Keratinocyte (primary cell): ENCODE measurements around the gene ABI1. TPM values are rescaled to one million over a fixed set of nuclear protein-coding genes. Genes with fewer than 3 reads are reported as not detected.
"Not testable (repeated sequence)": the region's sequence is repeated elsewhere in the genome, so short reads cannot be mapped to it uniquely, and the experiment has no call there.

ENCODE experiments used
- DNase-seq: peaks from one replicate; pipeline ENCODE4 v3.0.0-alpha.2; 2011; ENCODE audit warnings: low read depth, missing footprints, low spot score
- FAIRE-seq: peaks from 2 replicates; lab custom pipeline; 2011; peaks lifted over from hg19 to GRCh38; lab: Jason Lieb, UNC
- H2AFZ ChIP-seq: 2 replicates; pipeline ENCODE4 v1.6.0; 2012; ENCODE audit warnings: low read length, control low read depth, inconsistent platforms; ENCODE audit not compliant: control insufficient read depth
- H3K27ac ChIP-seq: 2 replicates; pipeline ENCODE4 v1.5.1; 2011; ENCODE audit warnings: low read length; ENCODE audit not compliant: control insufficient read depth, insufficient read depth
- H3K27me3 ChIP-seq: 3 replicates; pipeline ENCODE4 v1.6.0; 2011; ENCODE audit warnings: low read length; ENCODE audit not compliant: control insufficient read depth, insufficient read depth; ENCODE audit errors: extremely low read depth
- H3K36me3 ChIP-seq, 2 experiments: 2 replicates in 1 of 2; 3 replicates in 1 of 2; pipeline ENCODE4 v1.5.1; 2011; ENCODE audit warnings: low read length in 2 of 2, mild to moderate bottlenecking in 1 of 2; ENCODE audit not compliant: control insufficient read depth in 2 of 2, insufficient read depth in 2 of 2; ENCODE audit errors: extremely low read depth in 1 of 2
- H3K4me1 ChIP-seq: 3 replicates; pipeline ENCODE4 v1.5.1; 2011; ENCODE audit warnings: low read length; ENCODE audit not compliant: control insufficient read depth, insufficient read depth; ENCODE audit errors: extremely low read depth
- H3K4me2 ChIP-seq: 3 replicates; pipeline ENCODE4 v1.6.0; 2011; ENCODE audit warnings: low read depth, low read length; ENCODE audit not compliant: control insufficient read depth, insufficient read depth; ENCODE audit errors: extremely low read depth
- H3K4me3 ChIP-seq, 3 experiments: fragments of 200-600 bp in 1 of 3; sonication (generic) in 1 of 3; 2 replicates in 2 of 3; 3 replicates in 1 of 3; pipeline ENCODE4 v1.5.1; 2011 to 2016; ENCODE audit warnings: low read length in 3 of 3, mild to moderate bottlenecking in 3 of 3, control low read depth in 2 of 3, inconsistent platforms in 1 of 3, low read depth in 1 of 3, mixed read lengths in 1 of 3, mixed run types in 1 of 3, moderate library complexity in 1 of 3; ENCODE audit not compliant: control insufficient read depth in 2 of 3, insufficient read depth in 2 of 3; ENCODE audit errors: extremely low read depth in 1 of 3
- H3K79me2 ChIP-seq: 2 replicates; pipeline ENCODE4 v1.6.0; 2012; ENCODE audit warnings: low read length; ENCODE audit not compliant: control insufficient read depth, insufficient read depth
- H3K9ac ChIP-seq: 3 replicates; pipeline ENCODE4 v1.6.0; 2011; ENCODE audit warnings: low read length; ENCODE audit not compliant: control insufficient read depth, insufficient read depth; ENCODE audit errors: extremely low read depth
- H3K9me1 ChIP-seq: 3 replicates; pipeline ENCODE4 v1.6.0; 2011; ENCODE audit warnings: low read length; ENCODE audit not compliant: control insufficient read depth, insufficient read depth; ENCODE audit errors: extremely low read depth
- H3K9me3 ChIP-seq: 2 replicates; pipeline ENCODE4 v1.5.1; 2012; ENCODE audit warnings: low read depth, low read length; ENCODE audit not compliant: control insufficient read depth
- H4K20me1 ChIP-seq: 3 replicates; pipeline ENCODE4 v1.6.0; 2011; ENCODE audit warnings: low read length; ENCODE audit not compliant: control insufficient read depth, insufficient read depth; ENCODE audit errors: extremely low read depth
- EZH2 ChIP-seq: IDR thresholded peaks from one replicate; pipeline ENCODE4 v1.6.1; 2012; ENCODE audit warnings: inconsistent platforms, mild to moderate bottlenecking, low read length, moderate library complexity
- dilution Hi-C: fragments of 300-500 bp; cut with MboI; formaldehyde crosslinking; loops from one replicate; pipeline ENCODE4 v1.7.0; 2020; ENCODE audit warnings: low sequenced_read_pairs; ENCODE audit not compliant: extremely low pct_ligation_motif_present
- polyA minus RNA-seq, 3 experiments: library from RNA; depleted of rRNA, polyadenylated mRNA; stranded (reverse); fragments of >200 nt; gene quantifications; 1 replicate in 1 of 3; 2 replicates in 1 of 3; 3 replicates in 1 of 3; pipeline ENCODE4 v1.2.3, GENCODE V29; 2011
- polyA plus RNA-seq, 5 experiments: library from polyadenylated mRNA; depleted of rRNA in 3 of 5; stranded (reverse) in 3 of 5; stranded (forward) in 1 of 5; unstranded in 1 of 5; fragments of >200 nt; gene quantifications; 1 replicate in 1 of 5; 2 replicates in 3 of 5; 3 replicates in 1 of 5; pipeline versions ENCODE4 v1.2.1 to v1.2.3, GENCODE V29; 2011 to 2012; ENCODE audit warnings: missing spikeins in 2 of 5, low read depth in 1 of 5, low replicate concordance in 1 of 5
- TF ChIP-seq, protein P1 (sequence below), 3 experiments: IDR thresholded peaks in 1 of 3; conservative IDR thresholded peaks in 1 of 3; optimal IDR thresholded peaks in 1 of 3; 2 replicates in 2 of 3; 3 replicates in 1 of 3; pipeline versions ENCODE3 to v1.5.1; 2011; ENCODE audit warnings: low read length in 3 of 3, mild to moderate bottlenecking in 3 of 3, moderate library complexity in 2 of 3, control low read depth in 1 of 3, inconsistent platforms in 1 of 3; ENCODE audit not compliant: insufficient read depth in 2 of 3; ENCODE audit errors: extremely low read depth in 1 of 3

Gene ABI1
- polyA plus RNA-seq (56.3 to 78.9 TPM (median 78.0 TPM) in 3 replicates), polyA minus RNA-seq (36.5 to 65.4 TPM (median 53.4 TPM) in 3 replicates)
- polyA plus RNA-seq (2011; ENCODE audit: low read depth) = 87.9 TPM
- 61.4 and 104 TPM in 2 replicates for polyA plus RNA-seq (2011; cell fraction: cytosol; rRNA removed)
- 99.9 and 107 TPM in 2 replicates for polyA plus RNA-seq (2011; cell fraction: nucleus; rRNA removed)
- polyA plus RNA-seq (2012; ENCODE audit: low replicate concordance) = 40.9 and 73.8 TPM in 2 replicates
- polyA minus RNA-seq (2011; cell fraction: cytosol; rRNA and poly(A)+ RNA removed) = 28.4 TPM
- polyA minus RNA-seq (2011; cell fraction: nucleus; rRNA and poly(A)+ RNA removed) = 30.2 and 60.2 TPM in 2 replicates

GRCh38 chr10:26860443-26861204, at the start of gene ABI1:
Gene ABI1 (minus strand): TSS chr10:26860958. CDS start chr10:26860863, 95 bp downstream.
- H3K9me1 ChIP-seq = no peaks in the 10 kb centered on the region
- peaks cover 49% of the 10 kb centered on the region for H3K79me2 ChIP-seq
- H3K4me2 ChIP-seq = peak within 1 kb of the TSS; percentile 89
- peak within 1 kb of the TSS; percentile 99 for H3K27ac ChIP-seq
- DNase-seq = peak; percentile 83
- peak within 1 kb of the TSS; percentile 99 for H3K9ac ChIP-seq
- H3K4me3 ChIP-seq = peak within 1 kb of the TSS; percentile 76 to 98 (median 97)
- H3K27me3 ChIP-seq = no peaks in the 10 kb centered on the region
- H3K4me1 ChIP-seq = peaks cover 14% of the 10 kb centered on the region
- H3K9me3 ChIP-seq = no peaks in the 10 kb centered on the region
- dilution Hi-C loops = no loop called here
- peak; percentile 74 for FAIRE-seq
- no peaks in the 10 kb centered on the region for H3K36me3 ChIP-seq
- peak within 1 kb of the TSS; percentile 79 for H2AFZ ChIP-seq
- TF ChIP-seq, protein P1, sequence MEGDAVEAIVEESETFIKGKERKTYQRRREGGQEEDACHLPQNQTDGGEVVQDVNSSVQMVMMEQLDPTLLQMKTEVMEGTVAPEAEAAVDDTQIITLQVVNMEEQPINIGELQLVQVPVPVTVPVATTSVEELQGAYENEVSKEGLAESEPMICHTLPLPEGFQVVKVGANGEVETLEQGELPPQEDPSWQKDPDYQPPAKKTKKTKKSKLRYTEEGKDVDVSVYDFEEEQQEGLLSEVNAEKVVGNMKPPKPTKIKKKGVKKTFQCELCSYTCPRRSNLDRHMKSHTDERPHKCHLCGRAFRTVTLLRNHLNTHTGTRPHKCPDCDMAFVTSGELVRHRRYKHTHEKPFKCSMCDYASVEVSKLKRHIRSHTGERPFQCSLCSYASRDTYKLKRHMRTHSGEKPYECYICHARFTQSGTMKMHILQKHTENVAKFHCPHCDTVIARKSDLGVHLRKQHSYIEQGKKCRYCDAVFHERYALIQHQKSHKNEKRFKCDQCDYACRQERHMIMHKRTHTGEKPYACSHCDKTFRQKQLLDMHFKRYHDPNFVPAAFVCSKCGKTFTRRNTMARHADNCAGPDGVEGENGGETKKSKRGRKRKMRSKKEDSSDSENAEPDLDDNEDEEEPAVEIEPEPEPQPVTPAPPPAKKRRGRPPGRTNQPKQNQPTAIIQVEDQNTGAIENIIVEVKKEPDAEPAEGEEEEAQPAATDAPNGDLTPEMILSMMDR (optimal IDR thresholded peaks at IDR 0.05 in 1 of 3, IDR thresholded peaks at IDR 0.05 in 1 of 3, conservative IDR thresholded peaks at IDR 0.05 in 1 of 3; ENCODE audit: extremely low read depth in 1 of 3, insufficient read depth in 2 of 3, low read length in 3 of 3) = no peak
- no peaks in the 10 kb centered on the region for H4K20me1 ChIP-seq

DNA sequence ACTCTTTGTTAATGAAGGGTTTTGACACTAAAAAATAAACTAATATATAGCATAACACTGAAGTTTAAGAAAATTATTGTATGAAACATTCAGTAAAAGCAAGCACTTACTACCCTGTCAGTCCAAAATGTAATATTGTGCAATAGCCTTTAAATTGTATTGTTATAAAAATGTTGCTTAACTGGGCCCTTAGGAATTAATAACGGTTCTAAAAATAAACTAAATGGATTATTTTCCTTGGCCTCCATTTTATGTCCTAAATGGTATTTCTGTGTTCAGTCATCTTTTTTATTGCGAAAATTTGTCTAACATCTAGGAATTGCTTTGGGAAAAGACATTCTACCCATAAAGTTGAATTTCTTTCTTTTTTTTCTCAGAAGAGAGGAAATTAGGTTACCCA, 49.0 kb upstream of the ABI1 start:
- H3K9me1 ChIP-seq = no peaks in the 10 kb centered on the region
- no peak for TF ChIP-seq EZH2
- DNase-seq = no peak
- H4K20me1 ChIP-seq = no peaks in the 10 kb centered on the region
- no peaks in the 10 kb centered on the region for H3K79me2 ChIP-seq
- dilution Hi-C loops = no loop called here
- no peaks in the 10 kb centered on the region for H3K4me1 ChIP-seq
- FAIRE-seq = no peak
- no peak overlapping the region for H3K27ac ChIP-seq
- H3K4me2 ChIP-seq = no peak overlapping the region
- H2AFZ ChIP-seq = no peak overlapping the region
- no peaks in the 10 kb centered on the region for H3K9me3 ChIP-seq
- no peak overlapping the region for H3K4me3 ChIP-seq
- no peaks in the 10 kb centered on the region for H3K27me3 ChIP-seq
- no peaks in the 10 kb centered on the region for H3K36me3 ChIP-seq
- no peak overlapping the region for H3K9ac ChIP-seq

DNA sequence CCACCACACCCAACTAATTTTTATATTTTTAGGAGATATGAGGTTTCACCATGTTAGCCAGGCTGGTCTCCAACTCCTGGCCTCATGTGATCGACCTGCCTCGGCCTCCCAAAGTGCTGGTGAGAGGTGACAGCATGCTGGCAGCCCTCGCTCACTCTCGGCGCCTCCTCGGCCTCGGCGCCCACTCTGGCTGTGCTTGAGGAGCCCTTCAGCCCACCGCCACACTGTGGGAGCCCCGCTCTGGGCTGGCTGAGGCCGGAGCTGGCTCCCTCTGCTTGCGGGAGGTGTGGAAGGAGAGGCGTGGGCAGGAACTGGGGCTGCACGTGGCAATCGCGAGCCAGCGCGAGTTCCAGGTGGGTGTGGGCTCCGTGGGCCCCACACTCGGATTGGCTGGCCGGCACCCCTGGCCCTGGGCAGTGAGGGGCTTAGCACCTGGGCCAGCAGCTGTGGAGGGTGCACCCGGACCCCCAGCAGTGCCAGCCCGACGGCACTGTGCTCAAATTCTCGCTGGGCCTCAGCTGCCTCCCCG, 44.6 kb upstream of the ABI1 start:
- H3K79me2 ChIP-seq, H4K20me1 ChIP-seq, H3K9ac ChIP-seq, FAIRE-seq, H3K4me3 ChIP-seq, H3K4me2 ChIP-seq, H3K36me3 ChIP-seq, dilution Hi-C loops, H3K9me3 ChIP-seq, H3K27ac ChIP-seq, H3K4me1 ChIP-seq, H3K27me3 ChIP-seq, H3K9me1 ChIP-seq, DNase-seq, H2AFZ ChIP-seq: not testable (repeated sequence)
